Adrenal gland (tissue), 5 donors: ENCODE measurements around the gene SLC30A2.

Source experiments
- POLR2A ChIP-seq, 2 donors: fragments of 450-650 bp; IDR thresholded peaks; one replicate each; pipeline ENCODE4 v1.6.1; 2017; ENCODE audit warnings: antibody characterized with exemption in 2 of 2, mild to moderate bottlenecking in 2 of 2, moderate library complexity in 1 of 2
- TF ChIP-seq, protein P1 (sequence below), 6 experiments: fragments of 450-650 bp in 4 of 6; fragments of 200-600 bp in 2 of 6; sonication (generic) in 1 of 6; IDR thresholded peaks; 1 replicate in 5 of 6; 2 replicates in 1 of 6; pipeline versions ENCODE4 v1.5.1 to v1.8.0; 2016 to 2021; ENCODE audit warnings: antibody characterized with exemption in 6 of 6, mild to moderate bottlenecking in 2 of 6, moderate library complexity in 1 of 6
- donor health status: DM: no; HTN: no; CAD: no.

DNA sequence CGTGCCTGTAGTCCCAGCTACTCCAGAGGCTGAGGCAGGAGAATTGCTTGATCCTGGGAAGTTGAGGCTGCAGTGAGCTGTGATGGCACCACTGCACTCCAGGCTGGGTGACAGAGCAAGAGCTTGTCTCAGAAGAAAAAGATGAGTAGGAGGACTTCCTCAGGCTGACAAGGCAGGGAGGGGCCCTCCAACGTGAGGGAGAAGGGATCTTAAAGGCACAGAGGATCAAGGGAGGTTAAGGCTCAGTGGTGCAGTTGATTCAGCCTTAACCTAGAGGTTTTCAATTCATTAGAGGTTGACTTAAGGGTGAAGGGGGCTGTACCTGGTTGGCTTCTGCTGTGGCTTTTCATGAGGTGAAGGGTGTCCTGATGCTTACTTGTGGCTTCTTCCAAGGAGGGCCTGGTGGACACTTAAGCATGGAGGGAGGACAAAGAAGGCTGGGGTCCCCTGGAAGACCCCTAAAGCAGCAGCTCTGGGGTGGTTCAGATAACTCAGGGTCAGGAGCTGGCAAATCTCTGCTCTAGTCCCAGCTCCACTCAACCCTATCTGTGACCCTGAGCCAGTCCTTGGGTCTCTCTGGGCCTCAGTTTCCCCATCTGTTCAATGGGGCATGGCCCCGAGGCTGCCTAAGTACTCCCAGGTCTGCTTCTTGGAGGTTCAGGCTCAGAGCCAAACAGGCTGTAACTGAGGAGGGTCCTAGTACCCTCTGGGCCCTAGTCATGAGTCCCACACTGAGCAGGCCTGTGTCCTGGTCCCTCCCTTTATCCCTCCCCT is 18.0 kb downstream of the SLC30A2 start:
- TF ChIP-seq POLR2A (IDR thresholded peaks at IDR 0.05), result no peak
- TF ChIP-seq, protein P1, sequence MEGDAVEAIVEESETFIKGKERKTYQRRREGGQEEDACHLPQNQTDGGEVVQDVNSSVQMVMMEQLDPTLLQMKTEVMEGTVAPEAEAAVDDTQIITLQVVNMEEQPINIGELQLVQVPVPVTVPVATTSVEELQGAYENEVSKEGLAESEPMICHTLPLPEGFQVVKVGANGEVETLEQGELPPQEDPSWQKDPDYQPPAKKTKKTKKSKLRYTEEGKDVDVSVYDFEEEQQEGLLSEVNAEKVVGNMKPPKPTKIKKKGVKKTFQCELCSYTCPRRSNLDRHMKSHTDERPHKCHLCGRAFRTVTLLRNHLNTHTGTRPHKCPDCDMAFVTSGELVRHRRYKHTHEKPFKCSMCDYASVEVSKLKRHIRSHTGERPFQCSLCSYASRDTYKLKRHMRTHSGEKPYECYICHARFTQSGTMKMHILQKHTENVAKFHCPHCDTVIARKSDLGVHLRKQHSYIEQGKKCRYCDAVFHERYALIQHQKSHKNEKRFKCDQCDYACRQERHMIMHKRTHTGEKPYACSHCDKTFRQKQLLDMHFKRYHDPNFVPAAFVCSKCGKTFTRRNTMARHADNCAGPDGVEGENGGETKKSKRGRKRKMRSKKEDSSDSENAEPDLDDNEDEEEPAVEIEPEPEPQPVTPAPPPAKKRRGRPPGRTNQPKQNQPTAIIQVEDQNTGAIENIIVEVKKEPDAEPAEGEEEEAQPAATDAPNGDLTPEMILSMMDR (IDR thresholded peaks at IDR 0.05), result no peak
